Kidney glomerular epithelial cell (primary cell): ENCODE data around the gene SLC35B2.
A peak's percentile ranks its signal among the peaks of the same experiment; 100 is the strongest.

Experiments used
- DNase-seq: peaks from one replicate; lab custom pipeline; 2025; lab: John Stamatoyannopoulos, UW

Gene SLC35B2

DNA sequence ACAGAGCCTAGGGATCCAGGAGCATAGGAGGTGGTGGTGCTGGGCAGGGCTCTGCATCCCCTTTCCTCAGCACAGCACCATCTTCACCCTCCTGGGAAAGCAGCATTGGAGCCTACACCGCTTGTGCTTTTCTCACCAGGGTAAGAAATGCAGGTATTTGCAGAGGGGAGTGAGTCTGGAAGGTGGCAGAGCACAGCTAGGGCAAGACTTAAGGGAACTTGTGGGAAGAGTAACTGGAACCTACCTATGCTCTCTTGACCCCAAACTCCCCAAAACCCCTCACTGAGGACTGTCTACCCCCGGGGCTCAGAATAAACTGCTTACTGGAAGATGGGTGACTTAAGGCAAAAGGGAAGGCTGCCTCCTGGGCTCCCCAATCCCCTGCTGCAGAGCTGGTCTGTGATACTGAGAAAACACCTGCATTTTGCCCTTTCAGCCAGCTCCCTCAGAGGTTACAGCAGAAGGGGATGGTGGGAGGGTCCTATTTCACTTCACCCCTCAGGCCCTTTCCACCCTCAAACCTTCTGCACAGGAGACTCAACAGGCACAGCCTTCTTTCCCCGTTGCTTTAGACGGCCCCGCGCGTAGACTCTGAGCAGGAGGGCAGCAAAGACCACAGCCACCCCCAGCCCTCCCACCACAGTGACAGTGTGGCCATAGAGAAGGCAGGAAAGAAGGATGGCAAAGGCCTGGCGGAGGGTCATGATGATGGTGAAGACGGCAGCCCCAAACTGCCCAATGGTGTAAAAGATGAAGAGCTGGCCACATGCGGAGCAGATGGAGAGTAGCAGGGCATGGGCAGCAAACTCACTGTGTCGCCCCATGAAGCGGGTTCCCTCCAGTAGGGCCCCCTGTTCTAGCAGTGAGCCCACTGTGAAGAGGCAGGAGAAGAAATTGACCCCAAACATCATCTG is 2.9 kb downstream of the SLC35B2 start:
- DNase-seq: no peak

DNA sequence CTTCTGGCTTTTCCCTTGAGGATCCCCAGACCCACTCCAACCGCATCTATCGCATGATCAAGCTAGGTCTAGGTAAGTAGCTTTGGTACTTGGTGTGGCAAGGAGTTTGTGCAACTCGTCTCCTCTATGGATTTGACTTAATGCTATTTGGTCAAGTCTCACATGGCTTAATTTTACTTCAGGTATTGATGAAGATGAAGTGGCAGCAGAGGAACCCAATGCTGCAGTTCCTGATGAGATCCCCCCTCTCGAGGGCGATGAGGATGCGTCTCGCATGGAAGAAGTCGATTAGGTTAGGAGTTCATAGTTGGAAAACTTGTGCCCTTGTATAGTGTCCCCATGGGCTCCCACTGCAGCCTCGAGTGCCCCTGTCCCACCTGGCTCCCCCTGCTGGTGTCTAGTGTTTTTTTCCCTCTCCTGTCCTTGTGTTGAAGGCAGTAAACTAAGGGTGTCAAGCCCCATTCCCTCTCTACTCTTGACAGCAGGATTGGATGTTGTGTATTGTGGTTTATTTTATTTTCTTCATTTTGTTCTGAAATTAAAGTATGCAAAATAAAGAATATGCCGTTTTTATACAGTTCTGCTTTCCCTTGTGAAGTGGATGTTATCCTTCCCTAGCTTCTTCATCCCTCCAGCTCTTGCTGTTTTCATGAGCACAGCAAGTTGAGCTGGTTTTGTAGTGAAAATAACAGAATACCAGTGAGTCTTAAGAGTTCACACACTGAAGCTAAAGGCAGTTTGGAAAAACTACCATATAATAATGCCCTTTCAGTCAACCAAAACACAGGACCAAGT is 3.8 kb downstream of the SLC35B2 start:
- DNase-seq: no peak

DNA sequence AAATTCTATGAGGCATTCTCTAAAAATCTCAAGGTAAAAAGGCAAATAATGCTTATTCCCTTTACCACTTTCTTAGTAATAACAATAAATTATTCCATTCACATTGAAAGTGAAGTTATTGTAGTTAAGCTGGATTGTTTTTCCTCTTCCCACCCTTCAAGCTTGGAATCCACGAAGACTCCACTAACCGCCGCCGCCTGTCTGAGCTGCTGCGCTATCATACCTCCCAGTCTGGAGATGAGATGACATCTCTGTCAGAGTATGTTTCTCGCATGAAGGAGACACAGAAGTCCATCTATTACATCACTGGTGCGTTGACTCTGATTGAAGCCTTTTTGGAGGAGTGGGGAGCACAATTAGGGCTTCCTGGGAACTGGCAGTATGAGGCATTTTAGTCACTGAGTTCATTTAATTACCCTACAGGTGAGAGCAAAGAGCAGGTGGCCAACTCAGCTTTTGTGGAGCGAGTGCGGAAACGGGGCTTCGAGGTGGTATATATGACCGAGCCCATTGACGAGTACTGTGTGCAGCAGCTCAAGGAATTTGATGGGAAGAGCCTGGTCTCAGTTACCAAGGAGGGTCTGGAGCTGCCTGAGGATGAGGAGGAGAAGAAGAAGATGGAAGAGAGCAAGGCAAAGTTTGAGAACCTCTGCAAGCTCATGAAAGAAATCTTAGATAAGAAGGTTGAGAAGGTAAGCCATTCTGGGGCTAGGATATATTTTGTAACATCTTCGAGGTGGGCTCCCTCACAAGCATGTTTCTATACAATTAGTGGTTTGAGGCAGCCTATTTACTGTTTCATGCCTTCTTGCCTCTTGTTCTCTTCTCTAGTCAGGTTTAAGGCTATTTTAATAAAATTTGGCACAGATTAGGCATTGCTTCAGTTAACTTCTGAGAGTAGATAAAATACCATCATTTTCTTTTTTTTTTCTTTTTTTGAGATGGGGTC is 5.5 kb downstream of the SLC35B2 start:
- no peak for DNase-seq

GRCh38 chr6:44250718-44251123 is 6.6 kb downstream of the SLC35B2 start:
- no peak for DNase-seq

GRCh38 chr6:44250067-44250717 is 7.1 kb downstream of the SLC35B2 start:
- no peak for DNase-seq

- DNase-seq: no peak
Measured at GRCh38 chr6:44249082-44249748, 8.1 kb downstream of the SLC35B2 start.

DNA sequence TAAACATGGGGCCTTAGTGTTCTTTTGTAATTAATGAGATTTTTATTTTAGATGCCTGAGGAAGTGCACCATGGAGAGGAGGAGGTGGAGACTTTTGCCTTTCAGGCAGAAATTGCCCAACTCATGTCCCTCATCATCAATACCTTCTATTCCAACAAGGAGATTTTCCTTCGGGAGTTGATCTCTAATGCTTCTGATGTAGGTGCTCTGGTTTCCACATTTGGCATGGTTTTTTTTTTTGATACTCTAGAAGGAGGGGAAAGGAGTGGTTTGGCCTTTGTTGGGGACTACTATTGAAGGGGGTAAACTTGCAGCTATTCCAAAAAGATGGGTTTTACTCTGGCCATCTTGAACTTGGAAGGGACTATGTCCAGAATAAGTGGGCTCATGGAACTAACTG is 8.7 kb downstream of the SLC35B2 start:
- DNase-seq: no peak

GRCh38 chr6:44247338-44248302 is 9.7 kb downstream of the SLC35B2 start:
- peak; percentile 39 for DNase-seq

- DNase-seq: peak; percentile 97
Measured at GRCh38 chr6:44246663-44247337, 10.5 kb downstream of the SLC35B2 start, which contains the start of gene HSP90AB1. TSS of gene HSP90AB1 (plus strand) at chr6:44247101. CDS start at chr6:44248630, 1,529 bp downstream.

- peak; percentile 65 for DNase-seq
Measured at GRCh38 chr6:44245912-44246662, 11.2 kb downstream of the SLC35B2 start.

- no peak for DNase-seq
Measured at GRCh38 chr6:44245391-44245911, 11.9 kb downstream of the SLC35B2 start.

- DNase-seq: no peak
Measured at GRCh38 chr6:44243345-44243744, 14.0 kb downstream of the SLC35B2 start.

DNA sequence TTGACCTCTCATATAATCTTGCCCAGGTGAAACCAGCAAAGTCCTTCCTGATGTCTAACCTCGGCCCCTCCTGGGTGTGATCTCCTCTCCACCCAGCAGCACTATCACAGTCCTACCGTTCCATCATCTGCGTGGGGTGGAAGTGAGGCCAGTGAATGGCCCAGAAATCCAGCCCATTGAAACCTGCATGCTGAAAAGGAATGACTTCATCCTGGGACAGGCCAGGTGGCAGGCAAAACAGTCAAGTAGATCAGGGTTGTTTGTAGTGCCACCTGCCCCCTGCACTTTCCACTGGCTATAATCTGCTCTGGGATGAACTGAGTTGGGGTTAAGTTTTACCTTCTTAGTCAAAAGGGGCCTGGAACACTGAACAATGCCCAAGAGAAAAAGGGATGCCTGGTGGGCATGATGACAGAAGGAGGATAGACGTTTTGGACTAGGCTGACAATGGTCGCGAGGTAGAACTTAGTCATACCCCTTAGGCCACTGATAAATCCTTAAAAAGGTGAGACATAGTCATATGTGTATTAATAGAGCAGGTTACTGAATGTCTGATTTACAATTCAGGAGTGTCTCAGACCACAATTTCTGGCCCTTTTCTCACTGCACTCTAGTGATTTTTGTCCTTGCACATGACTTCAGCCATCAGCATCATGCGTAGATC is 18.5 kb downstream of the SLC35B2 start:
- DNase-seq: no peak

GRCh38 chr6:44237813-44238433 is 19.4 kb downstream of the SLC35B2 start:
- DNase-seq: peak; percentile 63

DNA sequence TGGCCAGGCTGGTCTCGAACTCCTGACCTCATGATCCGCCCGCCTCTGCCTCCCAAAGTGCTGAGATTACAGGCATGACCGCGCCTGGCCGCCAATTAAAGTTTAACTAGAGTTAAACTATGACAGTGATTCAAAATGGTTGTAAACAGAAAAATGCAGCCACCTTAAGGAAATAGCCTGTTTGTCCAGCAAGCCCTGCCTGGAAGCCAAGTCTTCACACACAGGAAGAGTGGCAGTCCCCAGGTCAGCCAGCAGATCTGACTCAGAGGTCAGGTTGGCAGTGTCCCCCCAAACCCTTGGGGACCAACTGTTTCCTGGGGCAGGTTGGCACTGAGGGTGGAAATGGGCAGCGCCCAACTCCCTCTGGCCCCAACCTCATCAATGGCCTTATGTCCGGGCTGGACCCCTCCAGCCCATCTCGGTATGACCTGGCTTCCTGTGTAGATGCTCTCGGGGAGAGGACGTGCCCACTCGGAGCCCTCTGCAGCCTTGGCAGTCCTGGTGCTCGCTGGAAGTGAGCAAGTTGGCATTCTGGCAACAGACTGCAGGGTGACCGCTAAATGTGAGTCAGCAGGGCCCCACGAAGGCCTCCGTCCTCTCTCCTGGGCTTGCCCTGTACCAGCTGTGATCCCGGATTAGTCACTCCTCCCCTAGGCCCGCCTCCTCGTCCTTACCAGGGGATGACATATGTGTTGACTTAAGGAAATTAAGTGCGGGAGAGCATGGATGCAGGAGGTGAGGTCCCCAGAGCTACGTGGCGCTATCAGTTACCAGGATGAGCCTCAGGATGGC is 20.1 kb downstream of the SLC35B2 start:
- peak; percentile 96 for DNase-seq

DNA sequence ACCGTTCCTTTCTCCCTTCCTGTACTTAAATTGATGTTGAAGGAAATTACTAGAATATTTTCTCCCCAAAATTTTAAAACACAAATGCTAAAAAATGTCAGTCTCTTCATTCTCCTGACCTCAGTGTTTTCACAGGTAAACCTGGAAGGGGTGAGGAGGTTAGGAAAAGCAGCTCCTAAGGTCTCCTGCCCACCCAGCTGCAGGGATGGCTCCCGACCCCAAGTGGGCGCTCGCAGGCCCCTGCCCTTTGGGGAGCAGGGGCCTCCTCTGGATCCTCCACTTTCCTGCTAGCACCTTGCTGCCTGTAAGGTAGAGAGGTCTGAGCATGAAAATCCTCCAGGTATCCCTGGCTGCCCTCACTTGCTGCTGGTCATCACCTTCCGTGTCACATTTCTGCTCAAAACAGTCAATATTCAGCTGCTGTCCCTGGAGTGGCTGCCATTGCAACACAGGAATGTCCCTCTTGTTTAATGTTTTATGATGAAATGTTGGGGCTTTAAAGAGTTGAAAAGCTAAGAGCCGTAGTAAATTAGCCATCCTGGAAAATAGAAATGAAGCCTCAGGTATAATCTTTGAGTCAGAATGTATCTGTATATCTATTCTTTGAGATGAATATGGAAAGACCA is 21.3 kb downstream of the SLC35B2 start:
- DNase-seq: no peak
